ENCODE results near the gene C21orf58.

DNA sequence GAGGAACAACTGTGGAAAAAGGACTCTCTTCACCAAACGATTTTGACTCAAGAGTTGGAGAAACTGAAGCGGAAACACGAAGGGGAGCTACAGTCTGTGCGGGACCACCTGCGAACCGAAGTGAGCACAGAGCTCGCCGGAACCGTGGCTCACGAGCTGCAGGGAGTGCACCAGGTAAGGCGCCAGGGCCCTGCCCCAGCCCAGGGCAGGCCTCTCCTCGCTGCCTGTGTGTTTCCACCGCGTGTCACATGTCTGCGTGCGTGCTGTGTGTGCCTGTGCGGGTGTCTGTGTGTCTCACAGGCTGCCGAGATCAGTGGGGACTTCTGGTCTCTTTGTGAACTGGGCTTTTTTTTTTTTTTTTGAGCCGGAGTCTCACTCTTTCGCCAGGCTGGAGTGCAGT lies 43.3 kb upstream of the C21orf58 start:
- TF ChIP-seq, protein P1, sequence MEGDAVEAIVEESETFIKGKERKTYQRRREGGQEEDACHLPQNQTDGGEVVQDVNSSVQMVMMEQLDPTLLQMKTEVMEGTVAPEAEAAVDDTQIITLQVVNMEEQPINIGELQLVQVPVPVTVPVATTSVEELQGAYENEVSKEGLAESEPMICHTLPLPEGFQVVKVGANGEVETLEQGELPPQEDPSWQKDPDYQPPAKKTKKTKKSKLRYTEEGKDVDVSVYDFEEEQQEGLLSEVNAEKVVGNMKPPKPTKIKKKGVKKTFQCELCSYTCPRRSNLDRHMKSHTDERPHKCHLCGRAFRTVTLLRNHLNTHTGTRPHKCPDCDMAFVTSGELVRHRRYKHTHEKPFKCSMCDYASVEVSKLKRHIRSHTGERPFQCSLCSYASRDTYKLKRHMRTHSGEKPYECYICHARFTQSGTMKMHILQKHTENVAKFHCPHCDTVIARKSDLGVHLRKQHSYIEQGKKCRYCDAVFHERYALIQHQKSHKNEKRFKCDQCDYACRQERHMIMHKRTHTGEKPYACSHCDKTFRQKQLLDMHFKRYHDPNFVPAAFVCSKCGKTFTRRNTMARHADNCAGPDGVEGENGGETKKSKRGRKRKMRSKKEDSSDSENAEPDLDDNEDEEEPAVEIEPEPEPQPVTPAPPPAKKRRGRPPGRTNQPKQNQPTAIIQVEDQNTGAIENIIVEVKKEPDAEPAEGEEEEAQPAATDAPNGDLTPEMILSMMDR (IDR thresholded peaks at IDR 0.05): no peak
- no peak for TF ChIP-seq POLR2A (IDR thresholded peaks at IDR 0.05)
